IPS DF 4.7 (cell line): ENCODE measurements around the gene CCNL2.

Experiments
- DNase-seq: peaks from one replicate; pipeline ENCODE4 v3.0.0-alpha.2; 2013; ENCODE audit warnings: low spot score; ENCODE audit errors: extremely low read depth

The CCNL2 gene

GRCh38 chr1:1342584-1343115 is 56.5 kb downstream of the CCNL2 start:
- DNase-seq, result no peak

GRCh38 chr1:1342061-1342562 is 57.0 kb downstream of the CCNL2 start:
- DNase-seq, result no peak

- no peak for DNase-seq
Measured at GRCh38 chr1:1341549-1342021, 57.5 kb downstream of the CCNL2 start.

GRCh38 chr1:1340791-1341548 is 58.2 kb downstream of the CCNL2 start:
- no peak for DNase-seq

GRCh38 chr1:1340185-1340584 is 59.0 kb downstream of the CCNL2 start:
- DNase-seq, result no peak

- DNase-seq, result no peak
Measured at GRCh38 chr1:1338278-1338677, 60.9 kb downstream of the CCNL2 start.

- no peak for DNase-seq
Measured at GRCh38 chr1:1337793-1338147, 61.4 kb downstream of the CCNL2 start.

- no peak for DNase-seq
Measured at GRCh38 chr1:1336931-1337792, 62.0 kb downstream of the CCNL2 start.

GRCh38 chr1:1336446-1336845 is 62.7 kb downstream of the CCNL2 start:
- DNase-seq, result no peak

GRCh38 chr1:1335792-1336248 is 63.3 kb downstream of the CCNL2 start:
- no peak for DNase-seq
